ENCODE results near the gene TSPAN33.
"Not testable (repeated sequence)": the region's sequence is repeated elsewhere in the genome, so short reads cannot be mapped to it uniquely, and the experiment has no call there.

TSPAN33 gene, protein sequence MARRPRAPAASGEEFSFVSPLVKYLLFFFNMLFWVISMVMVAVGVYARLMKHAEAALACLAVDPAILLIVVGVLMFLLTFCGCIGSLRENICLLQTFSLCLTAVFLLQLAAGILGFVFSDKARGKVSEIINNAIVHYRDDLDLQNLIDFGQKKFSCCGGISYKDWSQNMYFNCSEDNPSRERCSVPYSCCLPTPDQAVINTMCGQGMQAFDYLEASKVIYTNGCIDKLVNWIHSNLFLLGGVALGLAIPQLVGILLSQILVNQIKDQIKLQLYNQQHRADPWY

DNA sequence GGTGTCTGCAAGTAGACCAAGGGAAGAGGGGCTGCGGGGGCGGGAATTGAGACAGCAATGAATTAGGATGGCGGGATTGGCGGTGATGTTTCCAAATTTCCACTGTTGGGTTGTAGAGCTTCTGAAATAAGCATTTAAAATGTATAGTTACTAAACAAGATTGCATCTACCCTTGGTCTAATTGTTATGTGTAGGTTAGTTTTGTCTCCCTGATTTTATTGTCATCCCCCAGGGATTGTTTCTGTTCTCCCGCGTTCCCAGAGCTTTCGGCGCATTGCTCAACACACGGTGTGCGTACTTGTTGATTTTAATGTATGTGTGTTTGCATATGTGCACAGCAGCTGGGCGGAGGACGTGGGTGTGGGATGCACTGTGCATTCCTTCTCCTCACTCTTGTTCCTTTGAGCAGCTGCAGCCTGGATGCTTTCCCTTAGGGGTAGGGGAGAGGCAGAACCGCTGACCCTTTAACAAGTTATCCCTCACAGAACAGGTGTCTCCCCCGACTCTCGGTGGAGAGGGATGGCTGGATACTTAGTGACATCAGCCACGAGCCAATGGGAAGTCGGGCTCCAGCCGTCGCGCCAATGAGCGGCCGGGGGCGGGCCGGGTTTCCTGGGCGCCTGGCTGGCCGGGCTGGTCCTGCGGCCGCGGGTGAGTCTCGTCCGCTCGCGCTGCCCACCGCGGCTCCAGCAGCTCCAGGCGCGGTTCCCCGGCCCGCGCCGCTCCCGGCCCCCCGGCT is at the start of gene TSPAN33:
TSPAN33 (plus strand) TSS at position 613 of the 739 bp plus-strand sequence. CDS start 274 bp downstream, outside the sequence.
- peak; percentile 21 to 41 for DNase-seq (ENCODE audit: low read depth in 2 of 2, low spot score in 1 of 2)

DNA sequence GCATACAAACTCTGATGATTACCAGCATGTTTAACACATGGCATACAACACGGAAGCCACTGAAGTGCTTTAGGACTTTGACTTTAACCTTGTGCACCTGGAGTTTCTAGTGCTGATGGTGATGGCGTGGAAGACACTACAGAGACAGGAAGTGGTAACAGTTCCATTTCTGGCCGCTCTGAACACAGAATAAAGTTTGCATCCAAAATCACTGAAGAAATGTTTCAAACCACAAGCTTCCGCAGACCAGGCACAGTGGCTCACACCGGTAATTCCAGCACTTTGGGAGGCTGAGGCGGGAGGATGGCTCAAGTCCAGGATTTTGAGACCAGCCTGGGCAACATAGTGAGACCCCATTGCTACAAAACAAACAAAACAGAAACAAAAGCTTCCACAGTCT is 49.2 kb upstream of the TSPAN33 start:
- no peak for DNase-seq (ENCODE audit: low read depth in 2 of 2, low spot score in 1 of 2)

DNA sequence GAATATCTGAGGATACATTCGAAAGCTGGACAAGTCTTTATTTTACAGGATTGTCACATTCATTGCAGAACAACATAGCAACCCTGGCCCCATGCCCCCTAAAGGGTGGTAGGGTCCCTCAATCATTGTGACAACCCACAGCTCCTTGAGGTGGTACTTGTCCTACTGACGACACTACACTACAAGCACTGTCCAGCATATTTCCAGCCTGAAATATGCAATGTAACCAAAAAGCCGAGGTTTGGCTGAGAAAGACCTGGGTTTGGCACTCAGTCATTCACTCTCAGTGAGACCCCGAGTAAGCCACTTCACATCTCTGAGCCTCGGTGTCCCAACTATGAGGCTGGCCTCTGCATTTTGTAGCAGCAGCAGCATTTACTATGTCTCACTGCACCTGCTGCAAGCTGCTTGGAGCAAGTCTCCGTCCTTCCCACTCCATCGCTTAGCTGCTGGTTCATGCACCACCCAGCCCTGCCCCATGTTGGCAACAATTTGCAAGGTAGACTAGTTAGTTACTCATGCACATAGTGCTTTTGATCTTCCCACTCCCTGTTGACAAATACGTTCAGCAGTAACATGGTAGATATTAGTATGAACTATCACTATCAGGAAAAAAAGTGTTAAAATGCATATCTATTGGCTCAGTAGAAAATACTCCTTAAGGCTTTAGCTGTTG is 46.0 kb upstream of the TSPAN33 start:
- DNase-seq (ENCODE audit: low read depth in 2 of 2, low spot score in 1 of 2), result no peak

DNA sequence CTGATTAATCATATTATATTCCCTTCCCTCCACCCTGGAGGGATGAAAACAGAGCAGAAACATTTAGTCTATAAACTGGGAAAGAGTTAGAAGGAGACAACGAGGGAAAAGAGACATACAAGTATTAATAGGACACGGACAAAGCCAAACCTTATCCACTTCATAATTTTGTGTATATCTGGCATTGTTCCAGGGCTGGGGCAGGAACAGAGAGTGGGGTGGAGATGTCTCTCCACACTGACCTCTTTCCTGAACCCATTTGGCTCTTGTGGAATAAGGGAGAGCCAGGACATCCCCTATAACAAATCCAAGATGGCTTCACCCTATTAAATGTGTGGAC is 43.7 kb upstream of the TSPAN33 start:
- no peak for DNase-seq (ENCODE audit: low read depth in 2 of 2, low spot score in 1 of 2)

DNA sequence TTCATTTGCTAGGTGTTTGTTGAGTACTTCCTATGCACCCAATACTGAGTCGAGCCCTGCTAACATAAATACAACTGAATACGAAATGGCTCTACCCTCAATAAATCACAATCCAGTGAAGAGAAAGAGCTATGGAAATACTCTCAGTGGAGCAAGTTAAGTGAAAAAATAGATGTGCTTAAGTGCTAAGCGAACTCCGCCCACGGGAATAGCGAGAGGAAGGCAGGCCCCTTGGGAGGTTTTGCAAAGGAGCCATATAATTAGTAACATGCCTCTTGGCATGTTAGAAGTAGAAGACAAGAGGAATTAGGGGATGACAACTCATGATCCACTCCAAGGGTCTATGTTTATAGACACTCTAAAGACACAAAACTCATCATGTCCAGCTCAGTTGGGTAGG is 42.8 kb upstream of the TSPAN33 start:
- no peak for DNase-seq (ENCODE audit: low read depth in 2 of 2, low spot score in 1 of 2)

DNA sequence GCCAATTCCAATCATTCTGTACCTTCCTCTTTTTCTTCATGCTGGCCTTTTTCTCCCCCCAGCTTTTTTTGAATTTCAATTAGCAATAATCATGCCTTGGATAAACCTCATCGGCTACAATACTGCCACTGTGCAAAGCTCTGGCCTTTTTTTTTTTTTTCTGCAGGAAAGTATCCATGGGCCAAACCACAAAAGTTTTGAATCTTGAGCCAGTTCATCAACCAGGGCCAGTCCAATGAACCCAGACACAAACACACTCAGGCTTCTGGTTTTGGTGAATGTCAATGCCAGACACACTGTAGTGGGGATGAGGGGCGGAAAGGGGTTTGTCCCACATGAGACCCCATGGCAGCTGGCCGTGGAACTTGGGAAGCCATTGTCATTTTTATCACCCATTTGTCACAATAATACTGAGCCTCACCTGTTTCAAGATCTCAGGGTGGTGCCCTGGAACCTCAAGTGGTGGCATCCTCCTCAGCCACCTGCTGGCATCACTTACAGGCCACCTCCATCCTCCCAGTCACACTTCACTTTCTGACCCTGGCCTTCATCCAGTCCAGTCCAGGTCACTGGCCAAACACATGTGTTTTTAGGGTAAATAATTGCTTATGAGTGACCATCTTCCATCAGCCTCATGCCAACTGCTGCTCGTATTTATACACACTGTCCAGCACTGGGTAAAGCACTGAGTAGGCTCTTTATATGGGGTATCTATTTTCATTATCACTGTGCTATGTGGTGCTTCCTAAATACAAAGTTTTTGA is 40.8 kb upstream of the TSPAN33 start:
- DNase-seq (ENCODE audit: low read depth in 2 of 2, low spot score in 1 of 2), result no peak

DNA sequence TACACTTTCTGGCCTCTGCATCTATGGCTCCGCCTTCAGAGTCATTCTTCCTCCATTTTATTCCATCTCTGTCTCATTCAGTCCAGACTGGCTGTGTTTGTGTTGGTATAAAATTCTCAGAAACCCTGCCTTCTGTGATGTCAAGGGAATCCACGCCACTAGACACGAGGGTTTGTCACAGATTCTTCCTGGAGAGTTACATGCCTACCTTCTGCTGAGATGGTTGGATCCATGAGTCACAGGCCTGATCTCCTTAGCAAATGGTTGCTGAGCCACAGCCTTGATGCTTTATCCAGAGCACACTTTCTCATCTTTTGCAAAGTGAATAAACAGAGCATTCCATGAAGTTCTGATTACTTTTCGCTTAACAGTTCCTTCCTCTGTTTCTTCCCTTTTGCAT is 35.9 kb upstream of the TSPAN33 start:
- DNase-seq (ENCODE audit: low read depth in 2 of 2, low spot score in 1 of 2), result no peak

DNA sequence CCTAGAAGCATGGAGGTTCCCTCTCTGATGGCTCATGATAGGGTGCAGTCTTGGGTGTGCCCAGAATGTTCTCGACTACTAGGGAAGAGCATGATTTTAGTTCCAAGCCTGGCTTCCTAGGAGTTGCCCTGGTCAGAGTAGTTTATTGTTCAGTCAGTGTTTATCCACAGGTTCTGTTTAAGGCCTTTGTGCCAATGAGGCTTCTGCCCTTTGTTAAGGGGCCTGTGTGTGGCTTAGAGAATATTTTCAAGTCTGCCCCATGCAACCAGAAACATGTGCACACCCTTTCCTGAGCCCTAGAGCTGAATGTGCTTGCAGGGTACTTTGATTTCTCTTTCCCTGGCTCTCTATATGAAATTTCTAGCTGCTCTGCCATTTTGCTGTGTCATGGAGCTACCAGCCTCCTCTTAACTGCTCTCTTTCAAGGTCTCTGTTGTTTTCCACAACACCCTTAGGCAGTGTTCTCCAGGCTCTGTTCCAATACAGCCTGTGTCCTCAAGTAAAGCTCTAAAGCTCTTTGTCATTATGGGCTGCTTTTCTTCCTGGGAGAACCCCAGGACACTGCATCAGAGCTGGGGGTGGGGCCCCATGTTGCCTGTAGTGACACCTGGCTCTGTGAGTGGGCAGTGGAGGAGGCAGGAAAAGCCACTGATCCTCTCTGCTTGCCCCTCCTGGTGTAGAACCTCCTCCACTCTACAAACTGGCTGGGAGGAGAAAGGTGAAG is 34.1 kb upstream of the TSPAN33 start:
- no peak for DNase-seq (ENCODE audit: low read depth in 2 of 2, low spot score in 1 of 2)

DNA sequence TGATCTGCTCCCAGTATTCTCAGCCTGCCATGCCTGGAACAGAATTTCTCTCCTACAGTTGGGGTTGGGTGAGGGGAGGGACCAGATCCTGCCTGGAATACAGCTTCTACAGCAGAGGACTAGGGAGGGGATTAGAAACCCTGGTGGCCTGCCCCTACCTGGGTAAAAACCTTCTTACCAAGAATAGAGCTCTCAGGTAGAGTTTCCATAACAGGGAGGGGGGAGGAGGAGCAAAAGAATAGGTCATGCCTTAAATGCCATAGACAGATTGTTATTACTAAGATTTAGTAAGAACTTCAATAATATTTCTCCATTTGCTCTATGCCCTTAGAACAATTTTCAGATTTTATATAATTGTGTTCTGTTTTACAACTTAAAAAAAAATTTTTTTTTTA is 33.5 kb upstream of the TSPAN33 start:
- no peak for DNase-seq (ENCODE audit: low read depth in 2 of 2, low spot score in 1 of 2)

DNA sequence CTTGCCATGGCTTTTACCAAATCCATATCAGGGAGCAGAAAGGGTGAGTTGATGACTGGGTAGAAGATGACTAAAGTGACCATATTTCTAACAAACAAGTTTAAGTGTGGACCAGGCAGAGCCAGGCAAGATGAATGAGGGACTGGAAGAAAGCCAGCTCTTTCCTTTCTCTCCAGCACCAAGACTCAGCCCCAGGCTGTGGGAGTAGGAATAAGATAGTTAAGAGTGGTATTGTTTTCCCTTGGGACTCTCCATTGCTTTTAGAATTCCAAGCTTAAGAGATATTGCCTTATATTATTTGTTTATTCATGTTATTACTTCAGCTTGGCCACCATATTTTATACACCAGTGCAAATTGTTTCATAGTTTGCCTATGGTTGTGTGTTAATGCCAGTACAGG is 28.8 kb upstream of the TSPAN33 start:
- no peak for DNase-seq (ENCODE audit: low read depth in 2 of 2, low spot score in 1 of 2)

DNA sequence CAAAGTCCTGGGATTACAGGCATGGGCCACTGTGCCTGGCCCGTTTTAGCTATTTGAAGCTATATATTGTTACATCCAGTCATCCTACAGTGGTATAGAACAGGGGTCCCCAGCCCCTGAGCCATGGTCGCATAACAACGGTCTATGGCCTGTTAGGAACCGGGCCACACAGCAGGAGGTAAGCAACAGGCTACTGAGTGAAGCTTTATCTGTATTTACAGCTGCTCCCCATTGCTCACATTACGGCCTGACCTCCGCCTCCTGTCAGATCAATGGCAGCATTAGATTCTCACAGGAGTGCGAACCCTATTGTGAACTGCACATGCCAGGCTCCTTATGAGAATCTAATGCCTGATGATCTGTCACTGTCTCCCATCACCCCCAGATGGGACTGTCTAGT is 26.3 kb upstream of the TSPAN33 start:
- no peak for DNase-seq (ENCODE audit: low read depth in 2 of 2, low spot score in 1 of 2)

DNA sequence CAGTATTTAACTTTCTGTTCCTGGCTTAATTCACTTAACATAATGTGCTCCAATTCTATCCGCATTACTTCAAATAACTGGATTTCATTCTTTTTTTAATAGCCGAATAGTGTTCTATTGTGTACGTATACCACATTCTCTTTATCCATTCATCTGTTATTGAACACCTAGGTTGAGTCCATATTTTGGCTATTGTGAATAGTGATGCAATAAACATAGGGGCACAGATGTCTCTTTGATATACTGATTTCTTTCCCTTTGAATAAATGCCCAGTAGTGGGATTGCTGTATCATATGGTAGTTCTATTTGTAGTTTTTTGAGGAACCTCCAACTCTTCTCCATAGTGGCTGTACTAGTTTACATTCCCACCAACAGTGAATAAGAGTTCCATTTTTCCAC is 25.5 kb upstream of the TSPAN33 start:
- no peak for DNase-seq (ENCODE audit: low read depth in 2 of 2, low spot score in 1 of 2)

DNA sequence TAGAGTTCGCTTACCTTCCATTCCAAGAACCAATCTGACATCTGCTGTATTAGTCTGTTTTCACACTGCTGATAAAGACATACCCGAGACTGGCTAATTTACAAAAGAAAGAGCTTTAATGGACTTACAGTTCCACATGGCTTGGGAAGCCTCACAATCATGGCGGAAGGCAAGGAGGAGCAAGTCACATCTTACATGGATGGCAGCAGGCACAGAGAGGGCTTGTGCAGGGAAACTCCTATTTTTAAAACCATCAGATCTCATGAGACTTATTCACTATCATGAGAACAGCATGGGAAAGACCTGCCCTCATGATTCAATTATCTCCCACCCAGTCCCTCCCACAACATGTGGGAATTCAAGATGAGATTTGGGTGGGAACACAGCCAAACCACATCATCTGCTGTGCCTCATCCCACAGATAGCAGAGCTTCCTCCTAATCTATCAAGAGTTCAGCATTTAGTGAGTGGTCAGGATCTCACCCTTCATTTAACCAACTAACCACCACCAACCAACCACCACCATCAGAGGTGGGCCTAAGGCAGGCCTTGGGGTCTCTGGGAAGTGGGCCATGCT is 22.9 kb upstream of the TSPAN33 start:
- not testable (repeated sequence) for DNase-seq (ENCODE audit: low read depth in 2 of 2, low spot score in 1 of 2)

DNA sequence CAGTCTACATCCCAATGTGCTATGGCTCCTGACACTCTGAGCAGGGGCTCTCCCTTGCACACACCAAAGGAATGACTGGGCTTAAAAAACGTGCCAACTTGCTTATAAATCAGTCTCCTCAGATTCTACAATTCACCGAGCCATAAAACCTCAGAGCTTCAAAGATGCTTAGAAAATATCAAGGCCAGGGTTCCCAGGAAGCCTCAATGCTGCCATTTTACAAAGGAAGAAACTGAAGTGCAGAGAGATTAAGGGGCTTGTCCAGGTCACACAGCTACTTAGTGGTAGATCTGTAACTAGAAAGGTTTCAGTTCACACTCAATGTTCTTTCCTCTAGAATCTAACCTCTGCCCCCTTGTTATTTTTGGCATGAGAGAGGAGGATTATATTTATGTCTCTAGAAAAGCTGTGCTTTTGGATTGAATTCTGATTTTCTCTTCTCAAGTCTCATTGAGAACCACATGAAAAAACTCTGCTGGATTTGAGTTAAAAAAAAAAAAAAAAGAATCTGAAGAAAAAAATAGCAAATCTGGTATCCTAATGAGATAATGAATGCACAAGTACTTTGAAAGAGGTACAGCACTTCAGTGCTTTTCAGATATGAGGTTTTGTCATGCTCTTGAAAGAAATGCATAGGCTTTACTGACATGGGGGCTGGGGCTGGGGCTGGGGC is 22.3 kb upstream of the TSPAN33 start:
- no peak for DNase-seq (ENCODE audit: low read depth in 2 of 2, low spot score in 1 of 2)

DNA sequence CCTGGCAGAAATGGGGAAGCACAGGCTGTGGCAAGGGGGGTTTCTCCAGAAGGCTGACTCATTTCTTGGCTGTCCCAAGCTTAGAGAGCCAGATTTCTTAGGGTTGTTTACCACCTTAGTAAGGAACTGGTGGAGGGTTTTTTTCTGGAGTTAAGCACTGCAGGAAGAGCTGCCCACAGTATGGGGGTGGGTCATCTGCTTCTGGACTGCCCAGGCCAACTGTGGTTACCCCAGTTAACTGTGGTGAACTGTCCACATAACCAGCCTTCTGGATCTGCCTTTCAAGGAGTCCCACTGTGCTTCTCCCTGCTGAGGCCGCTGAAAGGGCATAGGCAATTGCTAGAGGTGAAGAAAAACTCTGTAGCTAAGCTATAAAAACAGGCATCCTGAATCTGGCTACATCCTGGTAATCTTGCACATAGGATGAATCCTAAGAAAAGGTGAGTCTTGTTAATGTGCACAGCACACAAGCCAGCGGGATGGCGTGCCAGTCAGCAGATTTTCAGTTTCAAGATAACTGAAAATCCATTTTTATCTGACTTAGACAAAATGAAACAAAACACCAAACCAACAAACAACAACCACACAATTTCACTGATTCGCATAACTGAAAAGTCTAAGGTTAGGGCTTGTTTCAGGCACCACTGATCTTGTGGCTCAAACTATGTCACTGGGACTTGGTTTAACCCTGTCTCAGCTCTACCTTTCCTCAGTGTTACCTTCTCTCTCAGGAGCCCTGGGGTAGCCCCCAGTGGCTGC is 21.6 kb upstream of the TSPAN33 start:
- no peak for DNase-seq (ENCODE audit: low read depth in 2 of 2, low spot score in 1 of 2)

DNA sequence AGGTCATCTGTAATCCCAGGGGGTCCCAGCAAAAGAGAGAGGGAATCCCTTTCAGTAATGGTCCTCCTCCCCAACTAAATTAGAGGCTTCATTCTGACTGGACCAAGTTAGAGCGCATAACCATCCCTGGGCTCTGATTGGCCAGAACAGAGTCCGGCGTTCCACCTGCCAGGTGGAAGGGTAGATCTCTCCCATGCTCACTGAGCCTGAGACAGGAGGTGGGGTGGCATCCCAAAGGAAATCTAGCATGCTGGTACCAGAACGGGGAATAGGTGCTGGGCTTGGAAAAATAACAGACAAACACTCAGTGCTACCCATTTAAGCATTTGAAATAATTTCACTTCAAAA is 21.0 kb upstream of the TSPAN33 start:
- DNase-seq (ENCODE audit: low read depth in 2 of 2, low spot score in 1 of 2), result no peak

DNA sequence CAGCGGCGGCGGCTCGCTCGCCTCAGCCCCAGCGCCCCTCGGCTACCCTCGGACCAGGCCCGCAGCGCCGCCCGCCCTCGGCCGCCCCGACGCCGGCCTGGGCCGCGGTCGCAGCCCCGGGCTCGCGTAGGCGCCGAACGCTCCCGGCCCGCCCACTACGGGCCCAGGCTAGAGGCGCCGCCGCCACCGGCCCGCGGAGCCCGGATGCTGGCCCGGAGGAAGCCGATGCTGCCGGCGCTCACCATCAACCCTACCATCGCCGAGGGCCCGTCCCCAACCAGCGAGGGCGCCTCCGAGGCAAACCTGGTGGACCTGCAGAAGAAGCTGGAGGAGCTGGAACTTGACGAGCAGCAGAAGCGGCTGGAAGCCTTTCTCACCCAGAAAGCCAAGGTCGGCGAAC is 18.2 kb upstream of the TSPAN33 start:
- no peak for DNase-seq (ENCODE audit: low read depth in 2 of 2, low spot score in 1 of 2)

DNA sequence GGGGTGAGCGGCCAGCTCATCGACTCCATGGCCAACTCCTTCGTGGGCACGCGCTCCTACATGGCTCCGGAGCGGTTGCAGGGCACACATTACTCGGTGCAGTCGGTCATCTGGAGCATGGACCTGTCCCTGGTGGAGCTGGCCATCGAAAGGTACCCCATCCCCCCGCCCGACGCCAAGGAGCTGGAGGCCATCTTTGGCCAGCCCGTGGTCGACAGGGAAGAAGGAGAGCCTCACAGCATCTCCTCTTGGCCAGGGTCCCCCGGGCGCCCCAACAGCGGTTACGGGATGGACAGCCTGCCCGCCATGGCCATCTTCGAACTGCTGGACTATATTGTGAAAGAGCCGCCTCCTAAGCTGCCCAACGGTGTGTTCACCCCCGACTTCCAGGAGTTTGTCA is 17.4 kb upstream of the TSPAN33 start:
- DNase-seq (ENCODE audit: low read depth in 2 of 2, low spot score in 1 of 2), result no peak

DNA sequence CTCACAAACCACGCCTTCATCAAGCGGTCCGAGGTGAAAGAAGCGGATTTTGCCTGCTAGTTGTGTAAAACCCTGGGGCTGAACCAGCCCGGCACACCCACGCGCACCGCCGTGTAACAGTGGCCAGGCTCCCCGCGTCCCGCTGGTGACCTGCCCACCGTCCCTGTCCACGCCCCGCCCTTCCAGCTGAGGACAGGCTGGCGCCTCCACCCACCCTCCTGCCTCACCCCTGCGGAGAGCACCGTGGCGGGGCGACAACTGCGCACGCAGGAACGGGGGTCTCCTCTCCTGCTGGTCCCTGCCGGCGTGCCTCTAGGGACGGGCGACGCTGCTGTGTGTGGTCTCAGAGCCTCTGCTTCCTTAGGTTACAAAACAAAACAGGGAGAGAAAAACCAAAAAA is 16.9 kb upstream of the TSPAN33 start:
- DNase-seq (ENCODE audit: low read depth in 2 of 2, low spot score in 1 of 2), result no peak

Data from stimulated activated CD8-positive, alpha-beta memory T cell treated with anti-CD3 and anti-CD28 coated beads, Interleukin-4, amount 100 ng/mL, for 1 hour (primary cell).